NT2/D1 (cell line): ENCODE data around the gene SMYD2.

Source experiments
- DNase-seq: peaks from one replicate; pipeline ENCODE4 v3.0.0-alpha.2; 2011; ENCODE audit warnings: low read depth, low spot score
- H3K27me3 ChIP-seq: 2 replicates; pipeline ENCODE4 v1.6.0; 2011; ENCODE audit warnings: mild to moderate bottlenecking; ENCODE audit not compliant: insufficient read length, insufficient read depth
- H3K36me3 ChIP-seq: 2 replicates; pipeline ENCODE4 v1.6.1; 2011; ENCODE audit warnings: mild to moderate bottlenecking, low read length, mixed read lengths; ENCODE audit not compliant: insufficient read depth, insufficient read length
- H3K4me1 ChIP-seq: 2 replicates; pipeline ENCODE4 v1.5.1; 2011; ENCODE audit not compliant: insufficient read depth, insufficient read length
- H3K4me3 ChIP-seq: 2 replicates; pipeline ENCODE4 v1.5.1; 2011; ENCODE audit warnings: low read depth; ENCODE audit not compliant: insufficient read length
- H3K9ac ChIP-seq: 2 replicates; pipeline ENCODE4 v1.6.0; 2011; ENCODE audit warnings: low read depth; ENCODE audit not compliant: insufficient read length
- H3K9me3 ChIP-seq: 2 replicates; pipeline ENCODE4 v1.5.1; 2011; ENCODE audit warnings: mild to moderate bottlenecking, low read length; ENCODE audit not compliant: insufficient read depth
- SUZ12 ChIP-seq: IDR thresholded peaks from 2 replicates; pipeline ENCODE4 v1.6.1; 2011; ENCODE audit not compliant: insufficient read length, insufficient read depth; ENCODE audit errors: extremely low read depth
- YY1 ChIP-seq: IDR thresholded peaks from 2 replicates; pipeline ENCODE4 v1.6.1; 2011; ENCODE audit not compliant: insufficient read length, insufficient read depth
- ZNF274 ChIP-seq: IDR thresholded peaks from 2 replicates; pipeline ENCODE4 v1.6.1; 2011; ENCODE audit warnings: mild to moderate bottlenecking, low read depth, low read length

The SMYD2 gene

GRCh38 chr1:214329470-214330220, 48.7 kb downstream of the SMYD2 start:
- Histone ChIP-seq H3K4me3 (no peak overlapping the region), H3K4me1 (peaks cover 4% of the 10 kb centered on the region), H3K9me3 (no peaks in the 10 kb centered on the region), H3K27me3 (no peaks in the 10 kb centered on the region), H3K9ac (no peak overlapping the region), H3K36me3 (peaks cover 92% of the 10 kb centered on the region)
- no peak for TF ChIP-seq SUZ12
- no peak for TF ChIP-seq ZNF274
- TF ChIP-seq YY1, result no peak
- DNase-seq, result no peak

GRCh38 chr1:214330222-214330621, 49.3 kb downstream of the SMYD2 start:
- no peaks in the 10 kb centered on the region for H3K9me3 ChIP-seq
- peaks cover 92% of the 10 kb centered on the region for H3K36me3 ChIP-seq
- H3K4me3 ChIP-seq, result no peak overlapping the region
- H3K4me1 ChIP-seq, result peaks cover 4% of the 10 kb centered on the region
- H3K27me3 ChIP-seq, result no peaks in the 10 kb centered on the region
- TF ChIP-seq SUZ12 (no peak), YY1 (no peak), ZNF274 (no peak)
- DNase-seq, result no peak
- H3K9ac ChIP-seq, result no peak overlapping the region

GRCh38 chr1:214330715-214331114, 49.8 kb downstream of the SMYD2 start:
- Histone ChIP-seq H3K9ac (no peak overlapping the region), H3K4me1 (peaks cover 4% of the 10 kb centered on the region), H3K36me3 (peaks cover 93% of the 10 kb centered on the region), H3K27me3 (no peaks in the 10 kb centered on the region), H3K4me3 (no peak overlapping the region), H3K9me3 (no peaks in the 10 kb centered on the region)
- no peak for DNase-seq
- TF ChIP-seq YY1, result no peak
- no peak for TF ChIP-seq SUZ12

GRCh38 chr1:214331180-214331579, 50.2 kb downstream of the SMYD2 start:
- Histone ChIP-seq H3K4me1 (peaks cover 4% of the 10 kb centered on the region), H3K4me3 (no peak overlapping the region), H3K9me3 (no peaks in the 10 kb centered on the region), H3K27me3 (no peaks in the 10 kb centered on the region), H3K36me3 (peaks cover 93% of the 10 kb centered on the region), H3K9ac (no peak overlapping the region)
- TF ChIP-seq YY1 (no peak), ZNF274 (no peak), SUZ12 (no peak)
- no peak for DNase-seq

- Histone ChIP-seq H3K4me1 (peaks cover 4% of the 10 kb centered on the region), H3K9ac (no peak overlapping the region), H3K36me3 (peaks cover 90% of the 10 kb centered on the region), H3K4me3 (no peak overlapping the region), H3K27me3 (no peaks in the 10 kb centered on the region), H3K9me3 (no peaks in the 10 kb centered on the region)
- no peak for DNase-seq
- no peak for TF ChIP-seq SUZ12
- no peak for TF ChIP-seq YY1
- TF ChIP-seq ZNF274, result no peak
Measured at GRCh38 chr1:214331827-214332423, 51.0 kb downstream of the SMYD2 start.

GRCh38 chr1:214332946-214333798, 52.2 kb downstream of the SMYD2 start:
- Histone ChIP-seq H3K4me1 (peaks cover 4% of the 10 kb centered on the region), H3K4me3 (no peak overlapping the region), H3K9ac (no peak overlapping the region), H3K27me3 (no peaks in the 10 kb centered on the region), H3K9me3 (no peaks in the 10 kb centered on the region), H3K36me3 (peaks cover 89% of the 10 kb centered on the region)
- no peak for TF ChIP-seq SUZ12
- no peak for TF ChIP-seq ZNF274
- TF ChIP-seq YY1, result no peak
- no peak for DNase-seq

GRCh38 chr1:214335567-214335966, 54.6 kb downstream of the SMYD2 start:
- DNase-seq, result no peak
- Histone ChIP-seq H3K9me3 (no peaks in the 10 kb centered on the region), H3K27me3 (no peaks in the 10 kb centered on the region), H3K36me3 (peaks cover 73% of the 10 kb centered on the region), H3K4me3 (no peak overlapping the region), H3K4me1 (peaks cover 4% of the 10 kb centered on the region), H3K9ac (no peak overlapping the region)
- no peak for TF ChIP-seq ZNF274
- TF ChIP-seq YY1, result no peak
- TF ChIP-seq SUZ12, result no peak
